DND-41 (cell line): ENCODE results near the gene PER2.
"Not testable (repeated sequence)": the region's sequence is repeated elsewhere in the genome, so short reads cannot be mapped to it uniquely, and the experiment has no call there.

ENCODE experiments used
- ATAC-seq: fragments of 200-7000 bp; cut with Tn5 transposase; 3 replicates; pipeline ENCODE4 v1.9.1; 2021; ENCODE audit warnings: low read depth; ENCODE audit not compliant: insufficient read depth
- DNase-seq: peaks from one replicate; pipeline ENCODE4 v3.0.0-alpha.2; 2020
- H2AFZ ChIP-seq: 2 replicates; pipeline ENCODE4 v1.6.0; 2012; ENCODE audit warnings: low read depth, low read length
- H3K27ac ChIP-seq: 2 replicates; pipeline ENCODE4 v1.5.1; 2012; ENCODE audit warnings: low read length, inconsistent platforms
- H3K27me3 ChIP-seq: fragments of 200-600 bp; sonication (generic); 2 replicates; pipeline ENCODE4 v1.6.0; 2012; ENCODE audit warnings: low read length, mild to moderate bottlenecking, inconsistent platforms; ENCODE audit not compliant: insufficient read depth, poor library complexity
- H3K36me3 ChIP-seq: 2 replicates; pipeline ENCODE4 v1.5.1; 2012; ENCODE audit warnings: low read length, inconsistent platforms; ENCODE audit not compliant: insufficient read depth
- H3K4me1 ChIP-seq: 2 replicates; pipeline ENCODE4 v1.5.1; 2012; ENCODE audit warnings: mild to moderate bottlenecking, low read length; ENCODE audit not compliant: insufficient read depth
- H3K4me2 ChIP-seq: 2 replicates; pipeline ENCODE4 v1.6.0; 2012; ENCODE audit warnings: mild to moderate bottlenecking, moderate library complexity, low read length, inconsistent platforms; ENCODE audit not compliant: insufficient read depth
- H3K4me3 ChIP-seq, 2 experiments: fragments of 200-600 bp in 1 of 2; shearing (Covaris generic) in 1 of 2; 2 replicates each; pipeline ENCODE4 v1.5.1; 2012 to 2016; ENCODE audit warnings: inconsistent platforms in 2 of 2, low read length in 2 of 2, mild to moderate bottlenecking in 2 of 2, low read depth in 1 of 2, moderate library complexity in 1 of 2
- H3K79me2 ChIP-seq: 2 replicates; pipeline ENCODE4 v1.6.0; 2012; ENCODE audit warnings: low read length, inconsistent platforms; ENCODE audit not compliant: insufficient read depth
- H3K9ac ChIP-seq: 2 replicates; pipeline ENCODE4 v1.6.0; 2012; ENCODE audit warnings: low read depth, mild to moderate bottlenecking, inconsistent platforms, low read length, moderate library complexity
- H3K9me3 ChIP-seq: 2 replicates; pipeline ENCODE4 v1.5.1; 2012; ENCODE audit warnings: low read length, moderate library complexity, mild to moderate bottlenecking, inconsistent platforms; ENCODE audit not compliant: insufficient read depth, severe bottlenecking
- H4K20me1 ChIP-seq: 2 replicates; pipeline ENCODE4 v1.6.0; 2012; ENCODE audit warnings: low read length; ENCODE audit not compliant: insufficient read depth
- EZH2 ChIP-seq: IDR thresholded peaks from 3 replicates; pipeline ENCODE4 v1.6.1; 2012; ENCODE audit warnings: borderline replicate concordance, low read depth, mild to moderate bottlenecking, moderate library complexity, low read length, inconsistent platforms; ENCODE audit not compliant: severe bottlenecking
- TF ChIP-seq, protein P1 (sequence below): IDR thresholded peaks from 2 replicates; pipeline ENCODE4 v1.5.1; 2012; ENCODE audit warnings: borderline replicate concordance, low read length, moderate library complexity, mild to moderate bottlenecking; ENCODE audit not compliant: poor library complexity, severe bottlenecking; ENCODE audit errors: extremely low read depth

Gene PER2

GRCh38 chr2:238278626-238279323 is 9.6 kb downstream of the PER2 start:
- Histone ChIP-seq H3K4me3 (no peak overlapping the region), H3K4me1 (peaks cover 6% of the 10 kb centered on the region; the same call in 1 of the 2 replicates), H2AFZ (no peak overlapping the region), H3K36me3 (peaks cover 40% of the 10 kb centered on the region), H3K9ac (no peak overlapping the region), H3K9me3 (no peaks in the 10 kb centered on the region), H4K20me1 (peaks cover 64% of the 10 kb centered on the region), H3K27ac (no peak overlapping the region), H3K79me2 (peaks cover 52% of the 10 kb centered on the region), H3K4me2 (no peak overlapping the region), H3K27me3 (no peaks in the 10 kb centered on the region)
- ATAC-seq (no peak), DNase-seq (no peak)
- TF ChIP-seq EZH2 = no peak
- TF ChIP-seq, protein P1, sequence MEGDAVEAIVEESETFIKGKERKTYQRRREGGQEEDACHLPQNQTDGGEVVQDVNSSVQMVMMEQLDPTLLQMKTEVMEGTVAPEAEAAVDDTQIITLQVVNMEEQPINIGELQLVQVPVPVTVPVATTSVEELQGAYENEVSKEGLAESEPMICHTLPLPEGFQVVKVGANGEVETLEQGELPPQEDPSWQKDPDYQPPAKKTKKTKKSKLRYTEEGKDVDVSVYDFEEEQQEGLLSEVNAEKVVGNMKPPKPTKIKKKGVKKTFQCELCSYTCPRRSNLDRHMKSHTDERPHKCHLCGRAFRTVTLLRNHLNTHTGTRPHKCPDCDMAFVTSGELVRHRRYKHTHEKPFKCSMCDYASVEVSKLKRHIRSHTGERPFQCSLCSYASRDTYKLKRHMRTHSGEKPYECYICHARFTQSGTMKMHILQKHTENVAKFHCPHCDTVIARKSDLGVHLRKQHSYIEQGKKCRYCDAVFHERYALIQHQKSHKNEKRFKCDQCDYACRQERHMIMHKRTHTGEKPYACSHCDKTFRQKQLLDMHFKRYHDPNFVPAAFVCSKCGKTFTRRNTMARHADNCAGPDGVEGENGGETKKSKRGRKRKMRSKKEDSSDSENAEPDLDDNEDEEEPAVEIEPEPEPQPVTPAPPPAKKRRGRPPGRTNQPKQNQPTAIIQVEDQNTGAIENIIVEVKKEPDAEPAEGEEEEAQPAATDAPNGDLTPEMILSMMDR = no peak

GRCh38 chr2:238277695-238278094 is 10.7 kb downstream of the PER2 start:
- no peaks in the 10 kb centered on the region for H3K27me3 ChIP-seq
- H3K4me1 ChIP-seq = no peaks in the 10 kb centered on the region
- TF ChIP-seq EZH2 = no peak
- TF ChIP-seq, protein P1 = peak; percentile 34
- no peak overlapping the region for H3K4me3 ChIP-seq
- H3K27ac ChIP-seq = no peak overlapping the region
- no peak overlapping the region for H3K4me2 ChIP-seq
- peaks cover 53% of the 10 kb centered on the region for H4K20me1 ChIP-seq
- DNase-seq (no peak), ATAC-seq (no peak)
- H3K36me3 ChIP-seq = peaks cover 46% of the 10 kb centered on the region
- H2AFZ ChIP-seq = no peak overlapping the region
- no peaks in the 10 kb centered on the region for H3K9me3 ChIP-seq
- no peak overlapping the region for H3K9ac ChIP-seq
- peaks cover 41% of the 10 kb centered on the region for H3K79me2 ChIP-seq

- DNase-seq (no peak), ATAC-seq (no peak)
- Histone ChIP-seq H3K27ac (no peak overlapping the region), H3K79me2 (peaks cover 11% of the 10 kb centered on the region), H3K9ac (no peak overlapping the region), H3K4me3 (no peak overlapping the region), H3K4me1 (no peaks in the 10 kb centered on the region), H4K20me1 (peaks cover 27% of the 10 kb centered on the region), H3K4me2 (no peak overlapping the region), H3K36me3 (peaks cover 76% of the 10 kb centered on the region), H3K27me3 (no peaks in the 10 kb centered on the region), H2AFZ (no peak overlapping the region), H3K9me3 (no peaks in the 10 kb centered on the region)
- TF ChIP-seq, protein P1 = no peak
- no peak for TF ChIP-seq EZH2
These were observed 14.1 kb downstream of the PER2 start for GRCh38 chr2:238274152-238274865.

DNA sequence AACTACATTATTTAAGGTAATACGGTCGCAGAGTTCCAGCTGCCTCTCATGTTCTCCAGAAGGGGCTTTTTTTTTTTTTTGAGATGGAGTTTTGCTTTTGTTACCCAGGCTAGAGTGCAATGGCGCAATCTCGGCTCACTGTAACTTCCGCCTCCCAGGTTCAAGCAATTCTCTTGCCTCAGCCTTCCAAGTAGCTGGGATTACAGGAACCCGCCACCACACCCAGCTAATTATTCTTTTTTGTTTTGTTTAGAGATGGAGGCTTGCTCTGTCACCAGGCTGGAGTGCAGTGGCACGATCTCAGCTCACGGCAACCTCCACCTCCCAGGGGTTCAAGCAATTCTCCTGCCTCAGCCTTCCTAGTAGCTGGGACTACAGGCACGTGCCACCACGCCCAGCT is 15.0 kb downstream of the PER2 start:
- H3K27me3 ChIP-seq, H3K79me2 ChIP-seq, H3K9me3 ChIP-seq, DNase-seq, ATAC-seq, H3K4me3 ChIP-seq, H3K4me1 ChIP-seq, H3K9ac ChIP-seq, H3K27ac ChIP-seq, H2AFZ ChIP-seq, H3K4me2 ChIP-seq: not testable (repeated sequence)
- Histone ChIP-seq H4K20me1 (peaks cover 18% of the 10 kb centered on the region; the same call in 1 of the 2 replicates), H3K36me3 (peaks cover 75% of the 10 kb centered on the region)
